Measurements from ENCODE around the gene CHRNB2. TPM values are rescaled to one million over a fixed set of nuclear protein-coding genes. Genes with fewer than 3 reads are reported as not detected.

Gene CHRNB2
- total RNA-seq, 4 donors from 2014 or later: not detected

DNA sequence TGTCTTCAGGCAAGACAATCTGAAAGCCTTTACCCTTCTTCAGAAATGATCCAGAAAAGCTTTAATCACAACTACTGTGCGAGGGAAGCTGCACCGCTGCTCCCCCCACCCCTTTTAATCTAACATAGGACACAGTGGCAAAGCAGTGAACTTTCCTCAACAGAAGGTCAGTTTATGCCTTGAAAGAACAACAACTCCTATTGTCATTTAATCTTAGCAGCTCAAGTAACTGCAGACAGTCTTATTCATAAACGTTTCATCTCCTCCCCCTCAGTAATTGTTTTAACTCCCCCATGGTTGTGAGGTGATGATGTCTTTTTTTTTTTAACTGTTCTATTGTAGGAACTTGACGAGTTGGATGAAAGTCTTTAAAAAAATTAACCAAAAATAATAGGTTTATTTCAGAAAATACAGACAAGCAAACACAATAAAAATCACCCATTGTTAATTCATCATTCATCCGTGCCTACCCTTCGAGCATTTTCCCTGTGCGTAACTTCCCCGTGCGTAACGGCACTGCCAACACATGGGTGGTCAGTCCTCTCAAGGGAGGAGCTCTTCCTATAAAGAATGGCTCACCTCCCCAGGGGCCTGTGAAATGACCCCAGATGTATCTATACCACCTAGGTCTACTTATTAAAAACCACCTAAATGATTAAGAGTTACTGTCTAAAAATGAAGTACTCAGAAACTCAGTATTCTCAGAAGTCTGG, 43.7 kb downstream of the CHRNB2 start:
- Histone ChIP-seq H3K27me3 (no peaks in the 10 kb centered on the region), H3K36me3 (no peaks in the 10 kb centered on the region), H3K4me1 (peaks cover 12 to 16% of the 10 kb centered on the region in 2 donors), H3K4me3 (no peak overlapping the region), H3K27ac (no peak overlapping the region), H3K9me3 (no peaks in the 10 kb centered on the region)
- TF ChIP-seq POLR2A (IDR thresholded peaks at IDR 0.05): no peak
- ATAC-seq (no peak), DNase-seq (no peak)
- intact Hi-C loops (cut with DNase I; ENCODE audit: low total_unique reads) (no loop called here), in situ Hi-C loops (cut with MboI; ENCODE audit: low sequenced_read_pairs in 4 of 4) (no loop called here)

DNA sequence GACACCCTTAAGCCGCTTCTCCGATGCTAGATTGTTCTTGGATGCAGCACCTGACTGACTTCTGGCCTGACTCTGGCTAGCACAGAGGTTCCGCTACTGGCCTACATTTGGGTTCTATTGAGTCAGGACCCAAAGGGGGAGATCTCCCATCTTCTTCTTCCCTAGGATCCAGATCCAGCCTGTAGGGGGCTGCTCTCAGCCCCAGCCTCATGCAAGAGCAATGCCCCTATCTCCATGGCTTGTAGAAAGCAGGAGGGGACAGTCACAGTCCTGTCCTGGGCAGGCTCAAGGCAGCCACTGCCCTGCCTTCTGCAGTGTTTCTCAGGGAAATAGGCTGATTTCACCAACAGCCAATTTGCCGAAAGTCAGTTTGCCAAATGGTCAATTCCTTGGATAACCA, 46.7 kb downstream of the CHRNB2 start:
- in situ Hi-C loops (cut with MboI; ENCODE audit: low sequenced_read_pairs in 4 of 4): no loop called here

DNA sequence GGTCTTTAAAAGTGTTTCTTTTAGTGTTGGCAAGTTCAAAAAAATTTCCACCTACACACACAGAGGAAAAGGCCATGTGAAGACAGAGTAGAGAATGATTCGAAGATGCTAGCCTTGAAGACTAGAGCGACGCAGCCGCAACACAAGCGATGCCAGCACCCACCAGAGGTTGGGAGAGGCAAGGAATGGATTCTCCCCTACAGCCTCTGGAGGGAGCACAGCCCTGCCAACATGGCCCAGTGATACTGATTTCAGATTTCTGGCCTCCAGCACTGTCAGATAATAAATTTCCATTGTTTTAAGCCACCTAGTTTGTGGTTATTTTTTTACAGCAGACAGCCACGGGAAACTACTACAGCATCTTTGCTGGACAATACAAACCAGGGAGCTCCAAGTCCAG, 47.3 kb downstream of the CHRNB2 start:
- no peak for TF ChIP-seq POLR2A (IDR thresholded peaks at IDR 0.05)
- TF ChIP-seq, protein P1, sequence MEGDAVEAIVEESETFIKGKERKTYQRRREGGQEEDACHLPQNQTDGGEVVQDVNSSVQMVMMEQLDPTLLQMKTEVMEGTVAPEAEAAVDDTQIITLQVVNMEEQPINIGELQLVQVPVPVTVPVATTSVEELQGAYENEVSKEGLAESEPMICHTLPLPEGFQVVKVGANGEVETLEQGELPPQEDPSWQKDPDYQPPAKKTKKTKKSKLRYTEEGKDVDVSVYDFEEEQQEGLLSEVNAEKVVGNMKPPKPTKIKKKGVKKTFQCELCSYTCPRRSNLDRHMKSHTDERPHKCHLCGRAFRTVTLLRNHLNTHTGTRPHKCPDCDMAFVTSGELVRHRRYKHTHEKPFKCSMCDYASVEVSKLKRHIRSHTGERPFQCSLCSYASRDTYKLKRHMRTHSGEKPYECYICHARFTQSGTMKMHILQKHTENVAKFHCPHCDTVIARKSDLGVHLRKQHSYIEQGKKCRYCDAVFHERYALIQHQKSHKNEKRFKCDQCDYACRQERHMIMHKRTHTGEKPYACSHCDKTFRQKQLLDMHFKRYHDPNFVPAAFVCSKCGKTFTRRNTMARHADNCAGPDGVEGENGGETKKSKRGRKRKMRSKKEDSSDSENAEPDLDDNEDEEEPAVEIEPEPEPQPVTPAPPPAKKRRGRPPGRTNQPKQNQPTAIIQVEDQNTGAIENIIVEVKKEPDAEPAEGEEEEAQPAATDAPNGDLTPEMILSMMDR (IDR thresholded peaks at IDR 0.05 in 4 of 5, conservative IDR thresholded peaks at IDR 0.05 in 1 of 5): no peak
- DNase-seq (no peak), ATAC-seq (no peak)
- Histone ChIP-seq H3K4me1 (peaks cover 0 to 13% of the 10 kb centered on the region in 2 donors), H3K36me3 (no peaks in the 10 kb centered on the region), H3K9me3 (no peaks in the 10 kb centered on the region), H3K27me3 (no peaks in the 10 kb centered on the region), H3K4me3 (no peak overlapping the region), H3K27ac (no peak overlapping the region)
- in situ Hi-C loops (cut with MboI; ENCODE audit: low sequenced_read_pairs in 4 of 4) (no loop called here), intact Hi-C loops (cut with DNase I; ENCODE audit: low total_unique reads) (no loop called here)

More for the DNA sequence above, 46.7 kb downstream of the CHRNB2 start:
- no peak for ATAC-seq
- Histone ChIP-seq H3K27ac (no peak overlapping the region), H3K36me3 (no peaks in the 10 kb centered on the region), H3K9me3 (no peaks in the 10 kb centered on the region), H3K27me3 (no peaks in the 10 kb centered on the region), H3K4me3 (no peak overlapping the region), H3K4me1 (peaks cover 1 to 13% of the 10 kb centered on the region in 2 donors)
- intact Hi-C loops (cut with DNase I; ENCODE audit: low total_unique reads): no loop called here
- no peak for DNase-seq
- no peak for TF ChIP-seq POLR2A (IDR thresholded peaks at IDR 0.05)
- TF ChIP-seq, protein P1 (IDR thresholded peaks at IDR 0.05 in 4 of 5, conservative IDR thresholded peaks at IDR 0.05 in 1 of 5): no peak

DNA sequence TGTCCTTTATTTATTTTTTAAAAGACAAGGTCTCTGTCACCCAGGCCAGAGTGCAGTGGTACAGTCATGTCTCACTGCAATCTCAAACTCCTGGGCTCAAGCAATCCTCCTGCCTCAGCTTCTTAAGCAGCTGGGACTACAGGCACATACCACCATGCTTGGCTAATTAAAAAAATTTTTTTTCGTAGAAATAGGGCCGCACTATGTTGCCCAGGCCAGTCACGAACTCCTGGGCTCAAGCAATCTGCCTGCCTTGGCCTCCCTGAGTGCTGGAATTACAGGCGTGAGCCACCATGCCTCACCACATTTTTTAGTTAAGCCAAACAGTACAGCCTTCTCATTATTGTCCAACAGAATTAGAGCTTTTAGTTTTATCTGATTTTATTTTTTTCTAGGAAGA, 47.8 kb downstream of the CHRNB2 start:
- H3K36me3 ChIP-seq: no peaks in the 10 kb centered on the region
- ATAC-seq (no peak), DNase-seq (no peak)
- no peaks in the 10 kb centered on the region for H3K9me3 ChIP-seq
- in situ Hi-C loops (cut with MboI; ENCODE audit: low sequenced_read_pairs in 4 of 4): no loop called here
- intact Hi-C loops (cut with DNase I; ENCODE audit: low total_unique reads): no loop called here
- no peak overlapping the region for H3K4me3 ChIP-seq
- H3K27me3 ChIP-seq: no peaks in the 10 kb centered on the region
- no peak overlapping the region for H3K27ac ChIP-seq
- peaks cover 0 to 13% of the 10 kb centered on the region in 2 donors for H3K4me1 ChIP-seq
- TF ChIP-seq POLR2A (IDR thresholded peaks at IDR 0.05): no peak
- TF ChIP-seq, protein P1 (IDR thresholded peaks at IDR 0.05 in 4 of 5, conservative IDR thresholded peaks at IDR 0.05 in 1 of 5): no peak

DNA sequence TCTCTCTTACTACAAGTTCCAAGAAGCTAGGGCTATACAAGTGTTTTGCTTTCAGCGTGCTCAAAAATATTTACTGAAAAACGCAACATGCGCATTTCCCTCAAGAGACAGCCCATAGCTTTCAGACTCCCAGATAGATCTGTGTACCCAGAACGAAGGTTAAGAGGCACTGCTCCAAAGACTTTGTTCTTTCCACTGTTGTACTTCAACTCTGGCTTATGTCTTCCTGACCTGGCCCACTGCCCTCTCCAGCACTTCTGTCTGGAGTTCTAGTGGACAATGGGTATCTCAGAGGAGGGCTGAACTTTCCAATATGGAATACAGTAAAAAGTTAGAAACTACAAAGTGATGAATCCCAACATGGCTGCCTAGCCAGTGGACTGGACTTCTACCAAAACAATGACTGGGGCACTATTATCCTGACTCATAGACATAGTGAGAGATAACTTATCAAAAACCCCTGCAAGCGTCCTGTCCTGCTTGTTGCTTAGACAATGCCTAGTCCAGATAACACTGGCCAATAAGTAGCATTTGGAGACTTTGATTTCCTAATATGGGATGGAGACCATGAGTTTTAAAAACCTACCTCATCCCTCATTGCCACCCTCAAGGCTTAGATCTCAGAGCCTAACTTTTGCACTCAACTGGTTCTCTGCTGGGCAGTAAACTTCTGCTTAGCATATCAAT, 49.2 kb downstream of the CHRNB2 start:
- in situ Hi-C loops (cut with MboI; ENCODE audit: low sequenced_read_pairs in 4 of 4) (no loop called here), intact Hi-C loops (cut with DNase I; ENCODE audit: low total_unique reads) (no loop called here)
- no peak for DNase-seq
- Histone ChIP-seq H3K27ac (no peak overlapping the region), H3K9me3 (no peaks in the 10 kb centered on the region), H3K4me1 (peaks cover 0 to 10% of the 10 kb centered on the region in 2 donors), H3K4me3 (no peak overlapping the region), H3K27me3 (no peaks in the 10 kb centered on the region), H3K36me3 (no peaks in the 10 kb centered on the region)
- no peak for ATAC-seq
- TF ChIP-seq POLR2A (IDR thresholded peaks at IDR 0.05): no peak
- TF ChIP-seq, protein P1 (IDR thresholded peaks at IDR 0.05 in 4 of 5, conservative IDR thresholded peaks at IDR 0.05 in 1 of 5): no peak

Data from gastrocnemius medialis (tissue), 4 donors.